ENCODE data around the gene CELF2. TPM values are rescaled to one million over a fixed set of nuclear protein-coding genes. Genes with fewer than 3 reads are reported as not detected.

CELF2 gene
- total RNA-seq, 1 experiment from 2014 or later = 28.7 TPM

GRCh38 chr10:11011984-11012383 is 5.7 kb upstream of the CELF2 start:
- no peak overlapping the region for H2BK12ac ChIP-seq (ENCODE audit: insufficient read length, low read depth, low read length)
- H4K5ac ChIP-seq (ENCODE audit: insufficient read length, low read depth, low read length) = no peak overlapping the region
- peaks cover 21 to 27% of the 10 kb centered on the region in 2 experiments for H3K4me1 Mint-ChIP-seq
- H3K4me2 ChIP-seq (ENCODE audit: insufficient read depth, insufficient read length, low read length) = no peak overlapping the region
- DNase-seq = no peak
- H2AK5ac ChIP-seq (ENCODE audit: insufficient read length, low read length) = no peak overlapping the region
- peaks cover 20% of the 10 kb centered on the region for H3K27me3 Mint-ChIP-seq (ENCODE audit: low read depth)
- H3K4me3 Mint-ChIP-seq = no peak overlapping the region
- WGBS (ENCODE audit: extremely low coverage, insufficient read length, low lambda C conversion rate) = no CpG with 5 or more reads among the region's 3 CpGs
- no peaks in the 10 kb centered on the region for H3K36me3 Mint-ChIP-seq (ENCODE audit: insufficient read depth in 1 of 3, low read depth in 3 of 3)
- no peak overlapping the region for H2BK5ac ChIP-seq (ENCODE audit: insufficient read length, low read length)
- H2BK120ac ChIP-seq (ENCODE audit: low read depth, low read length, poor library complexity, severe bottlenecking) = no peak overlapping the region
- 0 out of 2 replicates have a peak, but pooled peaks cover 4% of the 10 kb centered on the region for H3K4me1 ChIP-seq (ENCODE audit: insufficient read depth, low read length)
- no peak overlapping the region for H3K9ac ChIP-seq (ENCODE audit: extremely low read depth, insufficient read length, low read length)
- no peak overlapping the region for H2BK15ac ChIP-seq (ENCODE audit: low read depth, low read length)
- no peaks in the 10 kb centered on the region for H3K9me3 Mint-ChIP-seq
- TF ChIP-seq CTCF (conservative IDR thresholded peaks at IDR 0.05) = no peak
- no peak overlapping the region for H3K4ac ChIP-seq (ENCODE audit: low read depth, low read length)
- no peak overlapping the region for H3K18ac ChIP-seq (ENCODE audit: insufficient read length, low read depth, low read length)
- no peak overlapping the region for H4K91ac ChIP-seq (ENCODE audit: insufficient read length, low read depth, low read length)
- no peaks in the 10 kb centered on the region for H4K20me1 ChIP-seq (ENCODE audit: control insufficient read depth, insufficient read depth, insufficient read length)
- no peaks in the 10 kb centered on the region for H3K79me1 ChIP-seq (ENCODE audit: insufficient read depth, low read depth, low read length, poor library complexity, severe bottlenecking)
- no peak overlapping the region for H3K14ac ChIP-seq (ENCODE audit: insufficient read depth, low read length)
- H2BK20ac ChIP-seq (ENCODE audit: low read depth, low read length, poor library complexity, severe bottlenecking) = no peak overlapping the region
- no peak overlapping the region for H3K56ac ChIP-seq (ENCODE audit: insufficient read length, low read depth, low read length)
- H3K23me2 ChIP-seq (ENCODE audit: insufficient read length, low read depth, low read length, poor library complexity, severe bottlenecking) = no peaks in the 10 kb centered on the region
- no peak overlapping the region for H3K27ac Mint-ChIP-seq
- no peak overlapping the region for H2AFZ ChIP-seq (ENCODE audit: low read length)
- no peaks in the 10 kb centered on the region for H3K9me3 ChIP-seq (ENCODE audit: control insufficient read depth, low read depth, low read length)
- H3K79me2 ChIP-seq (ENCODE audit: insufficient read depth, low read length) = no peaks in the 10 kb centered on the region
- no peaks in the 10 kb centered on the region; the same call in 1 of the 2 replicates for H3K27me3 ChIP-seq (ENCODE audit: insufficient read depth, low read length)
- no peak overlapping the region for H3K27ac ChIP-seq (ENCODE audit: insufficient read length, low read depth, low read length)
- no peak overlapping the region for H4K8ac ChIP-seq (replicated peaks; ENCODE audit: insufficient read length, low read depth, low read length)
- no peak overlapping the region for H3K23ac ChIP-seq (ENCODE audit: insufficient read length, low read depth, low read length)
- no peak overlapping the region for H3T11ph ChIP-seq (ENCODE audit: low read length)
